Neural progenitor cell (in vitro differentiated cells): ENCODE measurements around the gene ARHGAP30. TPM values are rescaled to one million over a fixed set of nuclear protein-coding genes. Genes with fewer than 3 reads are reported as not detected.
A peak's percentile ranks its signal among the peaks of the same experiment; 100 is the strongest.
"Not testable (repeated sequence)": the region's sequence is repeated elsewhere in the genome, so short reads cannot be mapped to it uniquely, and the experiment has no call there.

ENCODE experiments used
- DNase-seq: peaks from one replicate; pipeline ENCODE4 v3.0.0-alpha.2; 2016; ENCODE audit warnings: low spot score
- H2AFZ ChIP-seq: fragments of 200-600 bp; sonication (generic); replicated peaks from 2 replicates; pipeline ENCODE4 v1.6.1; 2016; ENCODE audit warnings: antibody characterized with exemption
- H3F3A ChIP-seq: fragments of 200-600 bp; sonication (generic); 2 replicates; pipeline ENCODE4 v1.6.1; 2016; ENCODE audit warnings: antibody characterized with exemption, low read depth
- H3K27ac ChIP-seq: fragments of 200-600 bp; sonication (generic); 2 replicates; pipeline ENCODE4 v1.5.1; 2016; ENCODE audit warnings: mild to moderate bottlenecking
- H3K27me3 ChIP-seq: fragments of 200-600 bp; sonication (generic); 2 replicates; pipeline ENCODE4 v1.6.1; 2016; ENCODE audit warnings: mild to moderate bottlenecking, moderate library complexity
- H3K36me3 ChIP-seq: fragments of 200-600 bp; sonication (generic); 2 replicates; pipeline ENCODE4 v1.5.1; 2016
- H3K4me1 ChIP-seq: fragments of 200-600 bp; sonication (generic); 2 replicates; pipeline ENCODE4 v1.6.1; 2016; ENCODE audit warnings: mixed run types
- H3K4me2 ChIP-seq: fragments of 200-600 bp; sonication (generic); 2 replicates; pipeline ENCODE4 v1.6.1; 2016
- H3K4me3 ChIP-seq: fragments of 200-600 bp; sonication (generic); 2 replicates; pipeline ENCODE4 v1.5.1; 2016
- H3K79me2 ChIP-seq: fragments of 200-600 bp; sonication (generic); 2 replicates; pipeline ENCODE4 v1.6.1; 2016; ENCODE audit warnings: low read depth
- H3K9ac ChIP-seq: fragments of 200-600 bp; sonication (generic); 2 replicates; pipeline ENCODE4 v1.6.1; 2016
- H3K9me3 ChIP-seq: fragments of 200-600 bp; sonication (generic); 2 replicates; pipeline ENCODE4 v1.5.1; 2016; ENCODE audit warnings: low read depth
- H4K20me1 ChIP-seq: fragments of 200-600 bp; sonication (generic); 2 replicates; pipeline ENCODE4 v1.6.1; 2016; ENCODE audit warnings: low read depth
- H3K27ac Mint-ChIP-seq: 3 replicates; pipeline ENCODE4 v1.8.0; 2021; ENCODE audit warnings: mixed read lengths
- H3K27me3 Mint-ChIP-seq: 2 replicates; pipeline ENCODE4 v1.8.0; 2022; ENCODE audit warnings: low read depth, mild to moderate bottlenecking, inconsistent platforms, moderate library complexity, mixed read lengths; ENCODE audit not compliant: insufficient read depth
- H3K36me3 Mint-ChIP-seq: 3 replicates; pipeline ENCODE4 v1.8.0; 2021; ENCODE audit warnings: mixed read lengths
- H3K4me1 Mint-ChIP-seq: 3 replicates; pipeline ENCODE4 v1.8.0; 2021; ENCODE audit warnings: mixed read lengths
- H3K4me3 Mint-ChIP-seq: 3 replicates; pipeline ENCODE4 v1.8.0; 2021; ENCODE audit warnings: mild to moderate bottlenecking, moderate library complexity, mixed read lengths
- H3K9me3 Mint-ChIP-seq: 3 replicates; pipeline ENCODE4 v1.8.0; 2020; ENCODE audit warnings: mixed read lengths
- CTCF ChIP-seq: fragments of 200-600 bp; sonication (generic); IDR thresholded peaks from 2 replicates; pipeline ENCODE4 v1.5.1; 2017; ENCODE audit warnings: antibody characterized with exemption, mild to moderate bottlenecking
- EZH2 ChIP-seq: fragments of 200-600 bp; sonication (generic); IDR thresholded peaks from 2 replicates; pipeline ENCODE4 v1.6.1; 2017; ENCODE audit warnings: antibody characterized with exemption, mild to moderate bottlenecking, moderate library complexity
- EZH2phosphoT487 ChIP-seq: fragments of 200-600 bp; sonication (generic); IDR thresholded peaks from 2 replicates; pipeline ENCODE4 v1.6.1; 2017; ENCODE audit warnings: antibody characterized with exemption
- total RNA-seq: library from RNA; depleted of rRNA; stranded (reverse); fragments of >200 nt; gene quantifications from 2 replicates; pipeline ENCODE4 v1.2.3, GENCODE V29; 2015; ENCODE audit warnings: low replicate concordance

ARHGAP30 gene
- total RNA-seq = 0.06 TPM in 1 of 2 replicates, not detected in the other

GRCh38 chr1:161069731-161070270, at the start of gene ARHGAP30:
TSS of gene ARHGAP30 (minus strand) at chr1:161069891. CDS start at chr1:161069624, 267 bp downstream.
- no peaks in the 10 kb centered on the region for H3K36me3 Mint-ChIP-seq
- Histone ChIP-seq H2AFZ (peak within 1 kb of the TSS; percentile 26), H3K79me2 (no peaks in the 10 kb centered on the region), H3K36me3 (no peaks in the 10 kb centered on the region), H3F3A (no peaks in the 10 kb centered on the region), H3K9me3 (no peaks in the 10 kb centered on the region), H3K27ac (no peak within 1 kb of the TSS), H3K4me3 (no peak within 1 kb of the TSS), H3K4me2 (no peak within 1 kb of the TSS), H3K4me1 (no peaks in the 10 kb centered on the region), H3K27me3 (no peaks in the 10 kb centered on the region), H4K20me1 (no peaks in the 10 kb centered on the region), H3K9ac (no peak within 1 kb of the TSS)
- TF ChIP-seq EZH2phosphoT487 (no peak), CTCF (no peak), EZH2 (no peak)
- H3K9me3 Mint-ChIP-seq = no peaks in the 10 kb centered on the region
- H3K27me3 Mint-ChIP-seq = peaks cover 2% of the 10 kb centered on the region
- DNase-seq = no peak
- no peak within 1 kb of the TSS for H3K4me3 Mint-ChIP-seq
- peaks cover 15% of the 10 kb centered on the region for H3K4me1 Mint-ChIP-seq
- H3K27ac Mint-ChIP-seq = no peak within 1 kb of the TSS

- peak within 1 kb of the TSS; percentile 92 for H3K4me2 ChIP-seq
- peaks cover 7% of the 10 kb centered on the region for H3K27me3 Mint-ChIP-seq
- H3K4me3 Mint-ChIP-seq = peak within 1 kb of the TSS; percentile 97
- H3K4me3 ChIP-seq = peak within 1 kb of the TSS; percentile 72
- peak within 1 kb of the TSS; percentile 95 for H3K27ac Mint-ChIP-seq
- peaks cover 64% of the 10 kb centered on the region for H3K79me2 ChIP-seq
- TF ChIP-seq EZH2phosphoT487 (no peak), CTCF (no peak), EZH2 (no peak)
- no peaks in the 10 kb centered on the region for H3K9me3 Mint-ChIP-seq
- H3K9me3 ChIP-seq = no peaks in the 10 kb centered on the region
- peak within 1 kb of the TSS; percentile 86 for H2AFZ ChIP-seq
- peaks cover 24% of the 10 kb centered on the region for H4K20me1 ChIP-seq
- peaks cover 27% of the 10 kb centered on the region for H3K4me1 Mint-ChIP-seq
- no peaks in the 10 kb centered on the region for H3K36me3 ChIP-seq
- H3K27me3 ChIP-seq = no peaks in the 10 kb centered on the region
- peaks cover 11% of the 10 kb centered on the region for H3K4me1 ChIP-seq
- H3K27ac ChIP-seq = peak within 1 kb of the TSS; percentile 83
- peak; percentile 94 for DNase-seq
- peak within 1 kb of the TSS; percentile 82 for H3K9ac ChIP-seq
- peaks cover 19% of the 10 kb centered on the region for H3K36me3 Mint-ChIP-seq
- H3F3A ChIP-seq = peaks cover 32% of the 10 kb centered on the region
Observed at GRCh38 chr1:161117759-161118581, 48.3 kb upstream of the ARHGAP30 start, which contains the start of the genes NIT1 and PFDN2. TSS of gene NIT1 (plus strand) at chr1:161118105. CDS start at chr1:161118177, 72 bp downstream. TSS of gene PFDN2 (minus strand) at chr1:161118037. CDS start at chr1:161118026, 11 bp downstream.

GRCh38 chr1:161115961-161116360, 46.3 kb upstream of the ARHGAP30 start:
- DNase-seq, H3K4me2 ChIP-seq, H3K27ac Mint-ChIP-seq, H2AFZ ChIP-seq, H3K9me3 Mint-ChIP-seq, H3K4me3 ChIP-seq, H3K36me3 Mint-ChIP-seq, H3K9me3 ChIP-seq, H3K27me3 ChIP-seq, H3K27me3 Mint-ChIP-seq, H3K9ac ChIP-seq, H3K36me3 ChIP-seq, H3K27ac ChIP-seq: not testable (repeated sequence)
- peaks cover 11% of the 10 kb centered on the region for H3K4me1 ChIP-seq
- peaks cover 84% of the 10 kb centered on the region for H3K79me2 ChIP-seq
- H3F3A ChIP-seq = peaks cover 32% of the 10 kb centered on the region
- H4K20me1 ChIP-seq = peaks cover 40% of the 10 kb centered on the region
- Mint-ChIP-seq H3K4me3 (peak overlapping the region; percentile 97), H3K4me1 (peaks cover 27% of the 10 kb centered on the region)
